ENCODE data around the gene GULP1.

GULP1 gene

GRCh38 chr2:188245230-188245629 lies 46.4 kb upstream of the GULP1 start (continued):
- TF ChIP-seq POU6F1 (CRISPR knock-in tag; IDR thresholded peaks at IDR 0.05; ENCODE audit: borderline replicate concordance, low read depth) (no peak), CREB5 (CRISPR knock-in tag; IDR thresholded peaks at IDR 0.05; ENCODE audit: low read depth) (no peak), TOX (CRISPR knock-in tag; IDR thresholded peaks at IDR 0.05; ENCODE audit: borderline replicate concordance) (no peak), ARNTL (CRISPR knock-in tag; IDR thresholded peaks at IDR 0.05; ENCODE audit: borderline replicate concordance, low read depth) (no peak)

- TF ChIP-seq ESRRG (CRISPR knock-in tag; IDR thresholded peaks at IDR 0.05) (no peak), ZNF565 (CRISPR knock-in tag; conservative IDR thresholded peaks at IDR 0.05; ENCODE audit: low read depth) (no peak), ZNF8 (CRISPR knock-in tag; IDR thresholded peaks at IDR 0.05) (no peak), PPARA (CRISPR knock-in tag; IDR thresholded peaks at IDR 0.05; ENCODE audit: borderline replicate concordance) (no peak), CREB5 (CRISPR knock-in tag; IDR thresholded peaks at IDR 0.05; ENCODE audit: low read depth) (no peak), SNAI2 (CRISPR knock-in tag; IDR thresholded peaks at IDR 0.05) (no peak), ZFP3 (CRISPR knock-in tag; IDR thresholded peaks at IDR 0.05) (no peak), CSDC2 (CRISPR knock-in tag; IDR thresholded peaks at IDR 0.05) (no peak), RARB (CRISPR knock-in tag; IDR thresholded peaks at IDR 0.05) (no peak), ISL1 (CRISPR knock-in tag; IDR thresholded peaks at IDR 0.05) (no peak), ZC3H10 (CRISPR knock-in tag; IDR thresholded peaks at IDR 0.05) (no peak), ZFP30 (CRISPR knock-in tag; IDR thresholded peaks at IDR 0.05) (no peak), TSHZ2 (CRISPR knock-in tag; IDR thresholded peaks at IDR 0.05) (no peak), PATZ1 (CRISPR knock-in tag; IDR thresholded peaks at IDR 0.05; ENCODE audit: borderline replicate concordance) (no peak), OSR1 (CRISPR knock-in tag; IDR thresholded peaks at IDR 0.05) (no peak)
- ATAC-seq, result no peak
Observed at GRCh38 chr2:188248513-188248912, 43.2 kb upstream of the GULP1 start.

- no peak for ATAC-seq
- no peak for TF ChIP-seq ARNTL (CRISPR knock-in tag; IDR thresholded peaks at IDR 0.05; ENCODE audit: borderline replicate concordance, low read depth)
- TF ChIP-seq ISL1 (CRISPR knock-in tag; IDR thresholded peaks at IDR 0.05), result no peak
- no peak for TF ChIP-seq ZNF8 (CRISPR knock-in tag; IDR thresholded peaks at IDR 0.05)
- no peak for TF ChIP-seq CSDC2 (CRISPR knock-in tag; IDR thresholded peaks at IDR 0.05)
- no peak for TF ChIP-seq TSHZ2 (CRISPR knock-in tag; IDR thresholded peaks at IDR 0.05)
- TF ChIP-seq CREB5 (CRISPR knock-in tag; IDR thresholded peaks at IDR 0.05; ENCODE audit: low read depth), result no peak
Observed at GRCh38 chr2:188251034-188251433, 40.6 kb upstream of the GULP1 start.
